WERI-Rb-1 (cell line): ENCODE results near the gene TMEM234.

Experiments
- DNase-seq: peaks from one replicate; pipeline ENCODE4 v3.0.0-alpha.2; 2020
- H3K27ac ChIP-seq: fragments of 250-450 bp; sonication (Bioruptor Pico); 2 replicates; pipeline ENCODE4 v1.5.1; 2020; ENCODE audit warnings: mild to moderate bottlenecking, moderate library complexity
- H3K27me3 ChIP-seq: fragments of 250-450 bp; sonication (Bioruptor Pico); 2 replicates; pipeline ENCODE4 v1.5.1; 2021; ENCODE audit warnings: mild to moderate bottlenecking, low read depth, moderate library complexity; ENCODE audit not compliant: insufficient read depth, severe bottlenecking
- H3K36me3 ChIP-seq: fragments of 250-450 bp; sonication (Bioruptor Pico); 2 replicates; pipeline ENCODE4 v1.5.1; 2020; ENCODE audit warnings: mild to moderate bottlenecking, moderate library complexity
- H3K4me3 ChIP-seq: 2 replicates; pipeline ENCODE4 v1.5.1; 2011; ENCODE audit warnings: low read depth, mild to moderate bottlenecking, control low read depth, low read length
- H3K9me3 ChIP-seq: fragments of 250-450 bp; sonication (Bioruptor Pico); 2 replicates; pipeline ENCODE4 v1.5.1; 2021; ENCODE audit warnings: mild to moderate bottlenecking, moderate library complexity; ENCODE audit not compliant: severe bottlenecking
- TF ChIP-seq, protein P1 (sequence below): IDR thresholded peaks from 2 replicates; pipeline ENCODE4 v1.5.1; 2011; ENCODE audit warnings: low read depth, mild to moderate bottlenecking, control low read depth, inconsistent platforms, low read length

TMEM234 gene

DNA sequence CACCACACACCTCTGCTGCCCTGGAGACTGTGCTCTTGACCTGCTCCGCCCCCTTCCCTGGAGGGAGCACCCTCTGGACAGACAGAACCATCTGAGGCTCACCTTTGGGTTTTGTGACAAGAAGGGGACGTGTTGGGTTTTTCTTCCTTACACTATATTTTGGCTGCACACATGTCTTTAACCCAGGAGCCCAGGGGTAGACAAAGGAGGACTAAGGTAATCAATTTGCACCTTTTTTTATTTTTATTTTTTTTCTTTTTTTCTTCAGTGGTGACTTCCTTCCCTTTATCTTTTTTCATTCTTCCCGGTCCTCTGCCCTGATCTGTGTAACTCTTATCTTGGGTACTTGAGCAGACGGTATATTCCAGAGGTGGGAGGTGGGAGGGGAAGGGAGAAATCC is 51.2 kb downstream of the TMEM234 start:
- peaks cover 59% of the 10 kb centered on the region for H3K36me3 ChIP-seq
- H3K27me3 ChIP-seq = no peaks in the 10 kb centered on the region
- TF ChIP-seq, protein P1, sequence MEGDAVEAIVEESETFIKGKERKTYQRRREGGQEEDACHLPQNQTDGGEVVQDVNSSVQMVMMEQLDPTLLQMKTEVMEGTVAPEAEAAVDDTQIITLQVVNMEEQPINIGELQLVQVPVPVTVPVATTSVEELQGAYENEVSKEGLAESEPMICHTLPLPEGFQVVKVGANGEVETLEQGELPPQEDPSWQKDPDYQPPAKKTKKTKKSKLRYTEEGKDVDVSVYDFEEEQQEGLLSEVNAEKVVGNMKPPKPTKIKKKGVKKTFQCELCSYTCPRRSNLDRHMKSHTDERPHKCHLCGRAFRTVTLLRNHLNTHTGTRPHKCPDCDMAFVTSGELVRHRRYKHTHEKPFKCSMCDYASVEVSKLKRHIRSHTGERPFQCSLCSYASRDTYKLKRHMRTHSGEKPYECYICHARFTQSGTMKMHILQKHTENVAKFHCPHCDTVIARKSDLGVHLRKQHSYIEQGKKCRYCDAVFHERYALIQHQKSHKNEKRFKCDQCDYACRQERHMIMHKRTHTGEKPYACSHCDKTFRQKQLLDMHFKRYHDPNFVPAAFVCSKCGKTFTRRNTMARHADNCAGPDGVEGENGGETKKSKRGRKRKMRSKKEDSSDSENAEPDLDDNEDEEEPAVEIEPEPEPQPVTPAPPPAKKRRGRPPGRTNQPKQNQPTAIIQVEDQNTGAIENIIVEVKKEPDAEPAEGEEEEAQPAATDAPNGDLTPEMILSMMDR = no peak
- H3K27ac ChIP-seq = no peak overlapping the region
- no peak overlapping the region for H3K4me3 ChIP-seq
- H3K9me3 ChIP-seq = no peaks in the 10 kb centered on the region
- no peak for DNase-seq
